OCI-LY1 (cell line): Measurements from ENCODE around the gene VCAM1.
"Not testable (repeated sequence)": the region's sequence is repeated elsewhere in the genome, so short reads cannot be mapped to it uniquely, and the experiment has no call there.

Experiments used
- CTCF ChIP-seq: fragments of 200-600 bp; sonication (generic), shearing (Covaris generic); IDR thresholded peaks from 2 replicates; pipeline ENCODE4 v1.5.1; 2017; ENCODE audit warnings: mild to moderate bottlenecking, antibody characterized with exemption, low read length, moderate library complexity, mixed read lengths
- EZH2 ChIP-seq: fragments of 200-600 bp; sonication (generic), shearing (Covaris generic); IDR thresholded peaks from 2 replicates; pipeline ENCODE4 v1.8.0; 2017; ENCODE audit warnings: borderline replicate concordance, mixed run types, mild to moderate bottlenecking, antibody characterized with exemption, low read length, moderate library complexity, mixed read lengths

GRCh38 chr1:100713027-100713426 is 6.5 kb upstream of the VCAM1 start:
- TF ChIP-seq CTCF, EZH2: not testable (repeated sequence)
